Mammary epithelial cell (primary cell): ENCODE data around the gene CLEC16A.

Source experiments
- EZH2 ChIP-seq: IDR thresholded peaks from 2 replicates; pipeline ENCODE4 v1.6.1; 2012; ENCODE audit warnings: low read length, inconsistent platforms, borderline replicate concordance
- TF ChIP-seq, protein P1 (sequence below), 2 donors: IDR thresholded peaks in 1 of 2; conservative IDR thresholded peaks in 1 of 2; 2 replicates each; pipeline ENCODE4 v1.5.1; 2011 to 2012; ENCODE audit warnings: inconsistent platforms in 2 of 2, low read length in 2 of 2, mild to moderate bottlenecking in 2 of 2, control low read depth in 1 of 2, low read depth in 1 of 2; ENCODE audit not compliant: insufficient read depth in 1 of 2; ENCODE audit errors: extremely low read depth in 1 of 2

DNA sequence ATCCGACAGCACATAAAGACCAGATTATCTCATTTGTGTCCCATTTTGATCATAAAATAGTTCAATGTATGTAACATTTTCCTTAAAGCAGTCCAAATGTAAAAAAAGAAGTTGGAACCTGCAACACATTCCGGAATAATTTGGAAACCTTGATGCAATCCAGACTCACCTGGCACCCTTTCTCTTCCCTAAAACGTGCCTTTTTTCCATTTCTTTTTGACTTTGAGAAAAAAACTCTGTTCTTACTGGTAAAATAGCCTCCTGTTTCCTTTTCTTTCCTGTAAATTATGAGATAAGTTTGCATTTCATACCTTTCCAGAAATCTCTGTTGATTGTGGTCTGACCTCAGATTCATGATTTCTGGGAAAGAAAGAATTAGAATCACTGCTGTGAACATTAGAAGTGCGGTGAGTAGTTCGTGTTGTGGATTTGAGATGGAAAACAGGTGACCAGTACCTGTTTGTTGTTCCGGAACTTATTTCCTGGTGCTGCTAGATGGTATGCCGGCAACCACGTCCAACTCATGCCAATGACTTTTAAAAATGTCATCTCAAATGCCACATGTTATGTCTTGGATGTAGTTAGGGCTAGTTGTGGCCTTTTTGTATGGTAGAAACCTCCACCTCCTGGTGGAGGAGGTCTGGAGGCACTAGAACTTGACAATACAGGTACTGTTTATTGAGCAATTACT, 203.5 kb downstream of the CLEC16A start:
- TF ChIP-seq, protein P1, sequence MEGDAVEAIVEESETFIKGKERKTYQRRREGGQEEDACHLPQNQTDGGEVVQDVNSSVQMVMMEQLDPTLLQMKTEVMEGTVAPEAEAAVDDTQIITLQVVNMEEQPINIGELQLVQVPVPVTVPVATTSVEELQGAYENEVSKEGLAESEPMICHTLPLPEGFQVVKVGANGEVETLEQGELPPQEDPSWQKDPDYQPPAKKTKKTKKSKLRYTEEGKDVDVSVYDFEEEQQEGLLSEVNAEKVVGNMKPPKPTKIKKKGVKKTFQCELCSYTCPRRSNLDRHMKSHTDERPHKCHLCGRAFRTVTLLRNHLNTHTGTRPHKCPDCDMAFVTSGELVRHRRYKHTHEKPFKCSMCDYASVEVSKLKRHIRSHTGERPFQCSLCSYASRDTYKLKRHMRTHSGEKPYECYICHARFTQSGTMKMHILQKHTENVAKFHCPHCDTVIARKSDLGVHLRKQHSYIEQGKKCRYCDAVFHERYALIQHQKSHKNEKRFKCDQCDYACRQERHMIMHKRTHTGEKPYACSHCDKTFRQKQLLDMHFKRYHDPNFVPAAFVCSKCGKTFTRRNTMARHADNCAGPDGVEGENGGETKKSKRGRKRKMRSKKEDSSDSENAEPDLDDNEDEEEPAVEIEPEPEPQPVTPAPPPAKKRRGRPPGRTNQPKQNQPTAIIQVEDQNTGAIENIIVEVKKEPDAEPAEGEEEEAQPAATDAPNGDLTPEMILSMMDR (conservative IDR thresholded peaks at IDR 0.05 in 1 of 2, IDR thresholded peaks at IDR 0.05 in 1 of 2; ENCODE audit: extremely low read depth in 1 of 2, insufficient read depth in 1 of 2, low read depth in 1 of 2, low read length in 2 of 2): no peak
- TF ChIP-seq EZH2: no peak
